SK-N-SH treated with all-trans-retinoic acid at 6 μM for 48 hours (cell line): ENCODE results near the gene PSMD14.

Source experiments
- ATAC-seq: fragments of 200-7000 bp; cut with Tn5 transposase; 3 replicates; pipeline ENCODE4 v1.9.1; 2020; ENCODE audit warnings: mild to moderate bottlenecking, moderate library complexity
- ARNTL ChIP-seq: fragments of 450-650 bp; formaldehyde crosslinking; IDR thresholded peaks from 2 replicates; pipeline ENCODE4 v1.5.0; 2020; ENCODE audit warnings: low read depth, mild to moderate bottlenecking, moderate library complexity, borderline replicate concordance
- BACH2 ChIP-seq: fragments of 250-450 bp; sonication (Bioruptor Pico); IDR thresholded peaks from 2 replicates; pipeline ENCODE4 v1.9.0; 2021; ENCODE audit warnings: mild to moderate bottlenecking, borderline replicate concordance
- CREB5 ChIP-seq: fragments of 250-450 bp; sonication (Bioruptor Pico); IDR thresholded peaks from 2 replicates; pipeline ENCODE4 v1.5.1; 2020; ENCODE audit warnings: low read depth, mild to moderate bottlenecking, moderate library complexity
- CSDC2 ChIP-seq: fragments of 250-450 bp; sonication (Bioruptor Pico); IDR thresholded peaks from 2 replicates; pipeline ENCODE4 v1.5.0; 2020; ENCODE audit warnings: mild to moderate bottlenecking, moderate library complexity
- ESRRG ChIP-seq: fragments of 250-450 bp; sonication (Bioruptor Pico); IDR thresholded peaks from 2 replicates; pipeline ENCODE4 v1.6.1; 2021; ENCODE audit warnings: mild to moderate bottlenecking
- GLIS3 ChIP-seq: fragments of 250-450 bp; sonication (Bioruptor Pico); IDR thresholded peaks from 2 replicates; pipeline ENCODE4 v1.5.0; 2020; ENCODE audit warnings: mild to moderate bottlenecking, moderate library complexity
- OSR1 ChIP-seq: fragments of 250-450 bp; sonication (Bioruptor Pico); IDR thresholded peaks from 2 replicates; pipeline ENCODE4 v1.8.0; 2022; ENCODE audit warnings: moderate library complexity, mild to moderate bottlenecking, inconsistent platforms
- PPARA ChIP-seq: fragments of 250-450 bp; sonication (Bioruptor Pico); IDR thresholded peaks from 2 replicates; pipeline ENCODE4 v1.5.0; 2020; ENCODE audit warnings: mild to moderate bottlenecking, borderline replicate concordance
- RARB ChIP-seq: fragments of 250-450 bp; sonication (Bioruptor Pico); IDR thresholded peaks from 2 replicates; pipeline ENCODE4 v1.8.0; 2021; ENCODE audit warnings: mild to moderate bottlenecking, moderate library complexity
- SNAI2 ChIP-seq: fragments of 250-450 bp; sonication (Bioruptor Pico); IDR thresholded peaks from 2 replicates; pipeline ENCODE4 v1.5.0; 2020; ENCODE audit warnings: mild to moderate bottlenecking, moderate library complexity
- TCF4 ChIP-seq: fragments of 250-450 bp; sonication (Bioruptor Pico); IDR thresholded peaks from 2 replicates; pipeline ENCODE4 v1.8.0; 2021; ENCODE audit warnings: mild to moderate bottlenecking, moderate library complexity, borderline replicate concordance
- TOX ChIP-seq: fragments of 250-450 bp; sonication (Bioruptor Pico); IDR thresholded peaks from 2 replicates; pipeline ENCODE4 v1.8.0; 2021; ENCODE audit warnings: mild to moderate bottlenecking, moderate library complexity, borderline replicate concordance
- ZC3H10 ChIP-seq: fragments of 250-450 bp; sonication (Bioruptor Pico); IDR thresholded peaks from 2 replicates; pipeline ENCODE4 v1.5.1; 2021; ENCODE audit warnings: mild to moderate bottlenecking, moderate library complexity
- ZFP3 ChIP-seq: fragments of 250-450 bp; sonication (Bioruptor Pico); IDR thresholded peaks from 2 replicates; pipeline ENCODE4 v1.5.0; 2020; ENCODE audit warnings: mild to moderate bottlenecking, moderate library complexity
- ZNF565 ChIP-seq: fragments of 450-650 bp; formaldehyde crosslinking; conservative IDR thresholded peaks from 2 replicates; pipeline ENCODE4 v1.5.0; 2020; ENCODE audit warnings: low read depth, mild to moderate bottlenecking, moderate library complexity
- ZNF8 ChIP-seq: fragments of 450-650 bp; formaldehyde crosslinking; IDR thresholded peaks from 2 replicates; pipeline ENCODE4 v1.5.0; 2020; ENCODE audit warnings: mild to moderate bottlenecking, moderate library complexity
- TF ChIP-seq, protein P1 (sequence below): fragments of 250-450 bp; sonication (Bioruptor Pico); IDR thresholded peaks from 2 replicates; pipeline ENCODE4 v1.5.1; 2021; ENCODE audit warnings: mild to moderate bottlenecking, moderate library complexity
- TF ChIP-seq, protein P2 (sequence below): fragments of 250-450 bp; sonication (Bioruptor Pico); IDR thresholded peaks from 2 replicates; pipeline ENCODE4 v1.5.0; 2020; ENCODE audit warnings: mild to moderate bottlenecking, moderate library complexity

Gene PSMD14

GRCh38 chr2:161321944-161322648, 13.9 kb downstream of the PSMD14 start:
- ATAC-seq: no peak
- TF ChIP-seq ESRRG (CRISPR knock-in tag) (no peak), BACH2 (CRISPR knock-in tag) (no peak), SNAI2 (CRISPR knock-in tag) (no peak), TCF4 (no peak), ZNF8 (no peak), ZFP3 (CRISPR knock-in tag) (no peak)
- TF ChIP-seq, protein P1, sequence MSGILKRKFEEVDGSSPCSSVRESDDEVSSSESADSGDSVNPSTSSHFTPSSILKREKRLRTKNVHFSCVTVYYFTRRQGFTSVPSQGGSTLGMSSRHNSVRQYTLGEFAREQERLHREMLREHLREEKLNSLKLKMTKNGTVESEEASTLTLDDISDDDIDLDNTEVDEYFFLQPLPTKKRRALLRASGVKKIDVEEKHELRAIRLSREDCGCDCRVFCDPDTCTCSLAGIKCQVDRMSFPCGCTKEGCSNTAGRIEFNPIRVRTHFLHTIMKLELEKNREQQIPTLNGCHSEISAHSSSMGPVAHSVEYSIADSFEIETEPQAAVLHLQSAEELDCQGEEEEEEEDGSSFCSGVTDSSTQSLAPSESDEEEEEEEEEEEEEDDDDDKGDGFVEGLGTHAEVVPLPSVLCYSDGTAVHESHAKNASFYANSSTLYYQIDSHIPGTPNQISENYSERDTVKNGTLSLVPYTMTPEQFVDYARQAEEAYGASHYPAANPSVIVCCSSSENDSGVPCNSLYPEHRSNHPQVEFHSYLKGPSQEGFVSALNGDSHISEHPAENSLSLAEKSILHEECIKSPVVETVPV: no peak
- TF ChIP-seq, protein P2, sequence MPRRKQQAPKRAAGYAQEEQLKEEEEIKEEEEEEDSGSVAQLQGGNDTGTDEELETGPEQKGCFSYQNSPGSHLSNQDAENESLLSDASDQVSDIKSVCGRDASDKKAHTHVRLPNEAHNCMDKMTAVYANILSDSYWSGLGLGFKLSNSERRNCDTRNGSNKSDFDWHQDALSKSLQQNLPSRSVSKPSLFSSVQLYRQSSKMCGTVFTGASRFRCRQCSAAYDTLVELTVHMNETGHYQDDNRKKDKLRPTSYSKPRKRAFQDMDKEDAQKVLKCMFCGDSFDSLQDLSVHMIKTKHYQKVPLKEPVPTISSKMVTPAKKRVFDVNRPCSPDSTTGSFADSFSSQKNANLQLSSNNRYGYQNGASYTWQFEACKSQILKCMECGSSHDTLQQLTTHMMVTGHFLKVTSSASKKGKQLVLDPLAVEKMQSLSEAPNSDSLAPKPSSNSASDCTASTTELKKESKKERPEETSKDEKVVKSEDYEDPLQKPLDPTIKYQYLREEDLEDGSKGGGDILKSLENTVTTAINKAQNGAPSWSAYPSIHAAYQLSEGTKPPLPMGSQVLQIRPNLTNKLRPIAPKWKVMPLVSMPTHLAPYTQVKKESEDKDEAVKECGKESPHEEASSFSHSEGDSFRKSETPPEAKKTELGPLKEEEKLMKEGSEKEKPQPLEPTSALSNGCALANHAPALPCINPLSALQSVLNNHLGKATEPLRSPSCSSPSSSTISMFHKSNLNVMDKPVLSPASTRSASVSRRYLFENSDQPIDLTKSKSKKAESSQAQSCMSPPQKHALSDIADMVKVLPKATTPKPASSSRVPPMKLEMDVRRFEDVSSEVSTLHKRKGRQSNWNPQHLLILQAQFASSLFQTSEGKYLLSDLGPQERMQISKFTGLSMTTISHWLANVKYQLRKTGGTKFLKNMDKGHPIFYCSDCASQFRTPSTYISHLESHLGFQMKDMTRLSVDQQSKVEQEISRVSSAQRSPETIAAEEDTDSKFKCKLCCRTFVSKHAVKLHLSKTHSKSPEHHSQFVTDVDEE: no peak

DNA sequence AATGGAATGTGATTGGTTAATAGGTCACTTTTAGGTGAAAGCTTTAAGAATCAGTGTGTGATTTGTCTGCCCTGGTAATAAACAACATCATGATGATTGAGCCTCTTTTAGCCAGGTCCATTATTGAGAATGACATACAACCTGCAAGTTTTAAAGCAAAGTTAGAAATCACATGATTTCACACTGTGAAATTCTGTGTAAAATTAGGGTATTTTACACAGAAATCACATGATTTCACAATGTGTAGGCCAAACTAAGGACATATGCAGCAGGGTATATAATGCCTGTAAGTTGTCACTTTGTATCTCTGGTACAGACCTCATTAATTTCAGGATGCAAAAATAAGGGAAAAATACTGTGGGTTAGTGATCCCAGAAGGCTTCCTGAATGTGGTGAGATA, 16.7 kb downstream of the PSMD14 start:
- no peak for ATAC-seq

DNA sequence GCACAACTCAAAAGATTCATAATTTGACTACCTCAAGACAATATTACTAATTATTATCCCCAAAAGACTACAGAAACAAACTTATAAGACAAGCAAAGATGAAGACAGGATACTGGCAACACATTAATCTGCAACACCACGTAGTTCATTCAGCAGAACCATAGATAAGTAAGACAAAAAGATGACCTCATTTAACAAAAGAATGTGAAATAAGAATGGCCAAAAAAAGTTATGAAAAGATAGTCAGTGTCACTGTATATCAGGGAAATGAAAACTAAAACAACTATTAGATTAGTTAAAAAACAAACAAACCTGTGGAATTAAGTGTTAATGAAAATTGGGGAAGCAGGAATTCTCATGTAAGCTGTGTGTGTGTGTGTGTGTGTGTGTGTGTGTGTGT, 19.4 kb downstream of the PSMD14 start:
- ATAC-seq: no peak
- TF ChIP-seq SNAI2 (CRISPR knock-in tag) (no peak), ZFP3 (CRISPR knock-in tag) (no peak), PPARA (CRISPR knock-in tag) (no peak), BACH2 (CRISPR knock-in tag) (no peak), RARB (CRISPR knock-in tag) (no peak), TCF4 (no peak), ARNTL (CRISPR knock-in tag) (no peak), ZNF565 (CRISPR knock-in tag) (no peak)

More for the DNA sequence above, 16.7 kb downstream of the PSMD14 start:
- TF ChIP-seq ZNF565 (CRISPR knock-in tag): no peak
- TF ChIP-seq CREB5 (CRISPR knock-in tag): no peak
- TF ChIP-seq TOX (CRISPR knock-in tag): no peak

- no peak for ATAC-seq
- no peak for TF ChIP-seq SNAI2 (CRISPR knock-in tag)
- no peak for TF ChIP-seq TCF4
- TF ChIP-seq ESRRG (CRISPR knock-in tag): no peak
- TF ChIP-seq TOX (CRISPR knock-in tag): no peak
- TF ChIP-seq CSDC2: no peak
- no peak for TF ChIP-seq ZC3H10
- TF ChIP-seq, protein P1: no peak
- no peak for TF ChIP-seq GLIS3 (CRISPR knock-in tag)
- TF ChIP-seq OSR1 (CRISPR knock-in tag): no peak
These were observed 24.2 kb downstream of the PSMD14 start for GRCh38 chr2:161332371-161332967.

- no peak for TF ChIP-seq CREB5 (CRISPR knock-in tag)
- no peak for TF ChIP-seq ZNF8
- ATAC-seq: no peak
These were observed 27.4 kb downstream of the PSMD14 start for GRCh38 chr2:161335626-161336025.
